ENCODE data around the gene CD28. TPM values are rescaled to one million over a fixed set of nuclear protein-coding genes. Genes with fewer than 3 reads are reported as not detected.
A peak's percentile ranks its signal among the peaks of the same experiment; 100 is the strongest.

The CD28 gene
- total RNA-seq, 1 donor from 2014 or later: 0.05 TPM

GRCh38 chr2:203671876-203672275 is 34.6 kb upstream of the CD28 start:
- H3K27ac Mint-ChIP-seq (ENCODE audit: unreplicated experiment): no peak overlapping the region
- H3K4me3 Mint-ChIP-seq (ENCODE audit: unreplicated experiment): no peak overlapping the region
- TF ChIP-seq, protein P1, sequence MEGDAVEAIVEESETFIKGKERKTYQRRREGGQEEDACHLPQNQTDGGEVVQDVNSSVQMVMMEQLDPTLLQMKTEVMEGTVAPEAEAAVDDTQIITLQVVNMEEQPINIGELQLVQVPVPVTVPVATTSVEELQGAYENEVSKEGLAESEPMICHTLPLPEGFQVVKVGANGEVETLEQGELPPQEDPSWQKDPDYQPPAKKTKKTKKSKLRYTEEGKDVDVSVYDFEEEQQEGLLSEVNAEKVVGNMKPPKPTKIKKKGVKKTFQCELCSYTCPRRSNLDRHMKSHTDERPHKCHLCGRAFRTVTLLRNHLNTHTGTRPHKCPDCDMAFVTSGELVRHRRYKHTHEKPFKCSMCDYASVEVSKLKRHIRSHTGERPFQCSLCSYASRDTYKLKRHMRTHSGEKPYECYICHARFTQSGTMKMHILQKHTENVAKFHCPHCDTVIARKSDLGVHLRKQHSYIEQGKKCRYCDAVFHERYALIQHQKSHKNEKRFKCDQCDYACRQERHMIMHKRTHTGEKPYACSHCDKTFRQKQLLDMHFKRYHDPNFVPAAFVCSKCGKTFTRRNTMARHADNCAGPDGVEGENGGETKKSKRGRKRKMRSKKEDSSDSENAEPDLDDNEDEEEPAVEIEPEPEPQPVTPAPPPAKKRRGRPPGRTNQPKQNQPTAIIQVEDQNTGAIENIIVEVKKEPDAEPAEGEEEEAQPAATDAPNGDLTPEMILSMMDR (IDR thresholded peaks at IDR 0.05): no peak
- peaks cover 34% of the 10 kb centered on the region for H3K4me1 Mint-ChIP-seq (ENCODE audit: low read depth)
- DNase-seq (ENCODE audit: low spot score): no peak
- H3K36me3 Mint-ChIP-seq (ENCODE audit: low read depth): no peaks in the 10 kb centered on the region
- H3K9me3 Mint-ChIP-seq (ENCODE audit: low read depth): peaks cover 6% of the 10 kb centered on the region
- no peaks in the 10 kb centered on the region for H3K27me3 Mint-ChIP-seq (ENCODE audit: low read depth)

- peaks cover 6% of the 10 kb centered on the region for H3K9me3 Mint-ChIP-seq (ENCODE audit: low read depth)
- no peak for DNase-seq (ENCODE audit: low spot score)
These were observed 33.6 kb upstream of the CD28 start for GRCh38 chr2:203672856-203673255.

GRCh38 chr2:203673933-203674332 is 32.5 kb upstream of the CD28 start:
- Mint-ChIP-seq H3K27me3 (ENCODE audit: low read depth) (no peaks in the 10 kb centered on the region), H3K27ac (ENCODE audit: unreplicated experiment) (peak overlapping the region; percentile 11), H3K36me3 (ENCODE audit: low read depth) (peaks cover 2% of the 10 kb centered on the region), H3K4me3 (ENCODE audit: unreplicated experiment) (no peak overlapping the region), H3K4me1 (ENCODE audit: low read depth) (peaks cover 34% of the 10 kb centered on the region), H3K9me3 (ENCODE audit: low read depth) (peaks cover 6% of the 10 kb centered on the region)
- no peak for DNase-seq (ENCODE audit: low spot score)
- TF ChIP-seq, protein P1 (IDR thresholded peaks at IDR 0.05): no peak

More at GRCh38 chr2:203672856-203673255, 33.6 kb upstream of the CD28 start:
- TF ChIP-seq, protein P1 (IDR thresholded peaks at IDR 0.05): no peak
- Mint-ChIP-seq H3K36me3 (ENCODE audit: low read depth) (no peaks in the 10 kb centered on the region), H3K27ac (ENCODE audit: unreplicated experiment) (peak overlapping the region; percentile 46), H3K4me3 (ENCODE audit: unreplicated experiment) (no peak overlapping the region), H3K27me3 (ENCODE audit: low read depth) (no peaks in the 10 kb centered on the region), H3K4me1 (ENCODE audit: low read depth) (peaks cover 34% of the 10 kb centered on the region)

DNA sequence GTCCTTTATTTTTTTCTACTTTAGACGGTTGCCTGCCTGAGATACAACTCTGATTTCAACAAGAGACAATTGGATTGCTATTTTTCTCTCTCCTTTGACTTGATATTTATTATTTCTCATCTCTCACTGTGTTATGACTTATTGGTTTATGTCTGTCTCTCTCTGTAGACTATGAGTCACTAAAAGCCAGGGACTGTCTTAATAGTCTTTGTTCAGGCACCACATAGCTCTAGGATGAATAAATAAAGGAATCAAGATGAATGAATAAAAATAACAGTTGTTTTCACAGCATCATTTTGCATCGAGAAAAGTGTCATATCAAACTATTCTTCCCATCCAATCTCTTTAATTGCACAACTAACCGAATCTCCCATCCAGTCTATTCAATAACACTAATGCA is 31.4 kb upstream of the CD28 start:
- H3K9me3 Mint-ChIP-seq (ENCODE audit: low read depth): peaks cover 6% of the 10 kb centered on the region
- H3K4me1 Mint-ChIP-seq (ENCODE audit: low read depth): peaks cover 34% of the 10 kb centered on the region
- peaks cover 2% of the 10 kb centered on the region for H3K36me3 Mint-ChIP-seq (ENCODE audit: low read depth)
- no peak overlapping the region for H3K4me3 Mint-ChIP-seq (ENCODE audit: unreplicated experiment)
- TF ChIP-seq, protein P1 (IDR thresholded peaks at IDR 0.05): no peak
- DNase-seq (ENCODE audit: low spot score): no peak
- H3K27ac Mint-ChIP-seq (ENCODE audit: unreplicated experiment): peak overlapping the region; percentile 10
- no peaks in the 10 kb centered on the region for H3K27me3 Mint-ChIP-seq (ENCODE audit: low read depth)

DNA sequence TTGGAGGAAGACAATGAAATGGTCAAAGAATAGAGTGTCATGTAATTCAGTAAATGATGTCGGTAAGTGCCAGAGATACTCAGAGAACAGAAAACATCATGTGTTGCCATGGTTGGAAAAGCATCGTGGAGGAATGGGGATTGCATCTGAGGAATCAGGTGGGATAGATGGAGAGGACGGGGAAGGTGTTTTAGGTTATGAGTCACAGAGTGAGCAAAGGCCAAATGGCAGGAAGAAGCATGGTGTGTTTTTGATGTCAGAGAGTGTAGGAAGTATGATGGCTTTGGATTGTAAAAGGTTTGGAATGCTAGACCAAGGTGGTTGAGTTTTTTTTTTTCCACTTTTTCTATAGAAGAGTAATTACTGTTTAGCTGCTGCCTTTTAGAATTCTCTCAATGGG is 27.5 kb upstream of the CD28 start:
- Mint-ChIP-seq H3K4me1 (ENCODE audit: low read depth) (peaks cover 60% of the 10 kb centered on the region), H3K4me3 (ENCODE audit: unreplicated experiment) (no peak overlapping the region), H3K27me3 (ENCODE audit: low read depth) (no peaks in the 10 kb centered on the region), H3K36me3 (ENCODE audit: low read depth) (peaks cover 2% of the 10 kb centered on the region), H3K27ac (ENCODE audit: unreplicated experiment) (no peak overlapping the region), H3K9me3 (ENCODE audit: low read depth) (no peaks in the 10 kb centered on the region)
- TF ChIP-seq, protein P1 (IDR thresholded peaks at IDR 0.05): no peak
- no peak for DNase-seq (ENCODE audit: low spot score)
